WI38 (cell line): ENCODE results near the gene NAIF1.
"Not testable (repeated sequence)": the region's sequence is repeated elsewhere in the genome, so short reads cannot be mapped to it uniquely, and the experiment has no call there.

Experiments used
- H3K4me3 ChIP-seq: 2 replicates; pipeline ENCODE4 v1.5.1; 2011; ENCODE audit warnings: low read depth, mild to moderate bottlenecking, control low read depth, low read length
- TF ChIP-seq, protein P1 (sequence below): IDR thresholded peaks from 2 replicates; pipeline ENCODE4 v1.5.1; 2012; ENCODE audit warnings: low read depth, mild to moderate bottlenecking, control low read depth, low read length

NAIF1 gene, protein sequence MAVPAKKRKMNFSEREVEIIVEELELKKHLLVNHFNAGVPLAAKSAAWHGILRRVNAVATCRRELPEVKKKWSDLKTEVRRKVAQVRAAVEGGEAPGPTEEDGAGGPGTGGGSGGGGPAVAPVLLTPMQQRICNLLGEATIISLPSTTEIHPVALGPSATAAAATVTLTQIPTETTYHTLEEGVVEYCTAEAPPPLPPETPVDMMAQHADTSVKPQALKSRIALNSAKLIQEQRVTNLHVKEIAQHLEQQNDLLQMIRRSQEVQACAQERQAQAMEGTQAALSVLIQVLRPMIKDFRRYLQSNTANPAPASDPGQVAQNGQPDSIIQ

DNA sequence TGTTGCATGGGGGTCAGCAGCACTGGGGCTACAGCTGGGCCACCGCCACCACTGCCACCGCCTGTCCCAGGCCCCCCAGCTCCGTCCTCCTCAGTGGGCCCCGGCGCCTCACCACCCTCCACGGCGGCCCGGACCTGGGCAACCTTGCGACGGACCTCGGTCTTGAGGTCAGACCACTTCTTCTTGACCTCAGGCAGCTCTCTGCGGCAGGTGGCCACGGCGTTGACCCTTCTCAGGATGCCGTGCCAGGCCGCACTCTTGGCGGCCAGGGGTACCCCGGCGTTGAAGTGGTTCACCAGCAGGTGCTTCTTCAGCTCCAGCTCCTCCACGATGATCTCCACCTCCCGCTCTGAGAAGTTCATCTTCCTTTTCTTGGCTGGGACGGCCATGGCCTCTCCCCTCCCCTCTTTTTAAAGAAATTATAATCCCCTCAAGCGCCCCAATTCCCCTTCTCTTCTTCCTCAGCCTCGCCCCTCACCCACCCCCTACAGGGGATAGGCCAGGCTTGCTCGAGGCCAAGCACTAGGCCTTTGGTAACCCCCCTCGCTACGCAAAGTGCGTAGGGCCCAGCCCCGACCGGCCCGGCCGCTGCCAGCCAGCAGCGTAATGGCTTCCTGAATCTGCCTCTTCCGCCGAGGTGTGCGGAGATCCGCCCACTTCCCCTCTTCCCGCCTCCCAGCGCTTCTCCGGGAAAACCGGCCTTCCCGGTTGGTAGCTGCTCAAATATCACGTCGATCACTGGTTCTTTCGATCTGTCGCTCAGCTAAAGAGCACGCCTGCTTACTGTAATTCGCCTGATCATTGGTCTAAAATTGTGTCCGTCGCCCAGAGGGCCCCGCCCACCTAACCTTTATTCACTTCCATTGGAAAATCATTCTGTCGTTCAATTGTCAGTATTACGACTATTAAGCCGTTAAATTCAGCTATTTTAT, at the start of gene NAIF1:
NAIF1 (minus strand) TSS at position 608 of the 932 bp plus-strand sequence; CDS start at position 389, 219 bp downstream.
- H3K4me3 ChIP-seq = peak within 1 kb of the TSS; percentile 89
- TF ChIP-seq, protein P1, sequence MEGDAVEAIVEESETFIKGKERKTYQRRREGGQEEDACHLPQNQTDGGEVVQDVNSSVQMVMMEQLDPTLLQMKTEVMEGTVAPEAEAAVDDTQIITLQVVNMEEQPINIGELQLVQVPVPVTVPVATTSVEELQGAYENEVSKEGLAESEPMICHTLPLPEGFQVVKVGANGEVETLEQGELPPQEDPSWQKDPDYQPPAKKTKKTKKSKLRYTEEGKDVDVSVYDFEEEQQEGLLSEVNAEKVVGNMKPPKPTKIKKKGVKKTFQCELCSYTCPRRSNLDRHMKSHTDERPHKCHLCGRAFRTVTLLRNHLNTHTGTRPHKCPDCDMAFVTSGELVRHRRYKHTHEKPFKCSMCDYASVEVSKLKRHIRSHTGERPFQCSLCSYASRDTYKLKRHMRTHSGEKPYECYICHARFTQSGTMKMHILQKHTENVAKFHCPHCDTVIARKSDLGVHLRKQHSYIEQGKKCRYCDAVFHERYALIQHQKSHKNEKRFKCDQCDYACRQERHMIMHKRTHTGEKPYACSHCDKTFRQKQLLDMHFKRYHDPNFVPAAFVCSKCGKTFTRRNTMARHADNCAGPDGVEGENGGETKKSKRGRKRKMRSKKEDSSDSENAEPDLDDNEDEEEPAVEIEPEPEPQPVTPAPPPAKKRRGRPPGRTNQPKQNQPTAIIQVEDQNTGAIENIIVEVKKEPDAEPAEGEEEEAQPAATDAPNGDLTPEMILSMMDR = no peak

DNA sequence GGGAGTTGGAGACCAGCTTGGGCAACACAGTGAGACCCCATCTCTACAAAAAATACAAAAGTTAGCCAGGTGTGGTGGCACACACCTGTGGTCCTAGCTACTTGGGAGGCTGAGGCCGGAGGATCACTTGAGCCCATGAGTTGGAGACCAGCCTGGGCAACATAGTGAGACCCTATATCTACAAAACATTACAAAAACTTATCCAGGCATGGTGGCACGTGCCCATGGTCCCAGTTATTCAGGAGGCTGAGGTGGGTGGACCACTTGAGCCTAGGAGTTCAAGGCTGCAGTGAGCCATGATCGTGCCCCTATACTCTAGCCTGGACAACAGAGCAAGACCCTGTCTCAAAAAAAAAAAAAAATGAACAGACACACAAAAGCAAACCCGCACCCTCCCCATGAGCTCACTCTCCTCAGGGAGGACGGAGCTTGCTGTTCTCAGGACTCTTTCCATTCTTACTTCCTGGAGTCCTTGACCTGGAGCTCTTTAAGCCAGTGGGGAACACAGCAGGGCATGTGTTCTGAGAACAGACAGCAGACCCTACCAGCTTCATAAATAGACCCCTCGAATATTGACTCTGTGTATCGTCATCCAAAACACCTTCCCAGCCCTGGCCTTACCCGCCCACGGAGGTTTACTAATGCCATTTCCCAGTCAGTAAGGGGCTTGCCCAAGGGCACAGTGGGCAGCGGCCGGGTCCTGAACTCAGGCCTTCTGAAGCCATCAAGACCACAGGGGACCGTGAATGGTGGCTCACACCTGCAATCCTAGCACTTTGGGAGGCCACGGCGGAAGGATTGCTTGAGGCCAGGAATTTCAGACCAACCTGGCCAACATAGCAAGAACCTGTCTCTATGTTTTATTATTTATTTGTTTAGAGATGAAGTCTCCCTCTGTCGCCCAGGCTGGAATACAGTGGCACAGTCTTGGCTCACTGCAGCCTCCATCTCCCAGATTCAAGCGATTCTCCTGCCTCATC, 49.3 kb upstream of the NAIF1 start:
- TF ChIP-seq, protein P1 = no peak
- H3K4me3 ChIP-seq = no peak overlapping the region

DNA sequence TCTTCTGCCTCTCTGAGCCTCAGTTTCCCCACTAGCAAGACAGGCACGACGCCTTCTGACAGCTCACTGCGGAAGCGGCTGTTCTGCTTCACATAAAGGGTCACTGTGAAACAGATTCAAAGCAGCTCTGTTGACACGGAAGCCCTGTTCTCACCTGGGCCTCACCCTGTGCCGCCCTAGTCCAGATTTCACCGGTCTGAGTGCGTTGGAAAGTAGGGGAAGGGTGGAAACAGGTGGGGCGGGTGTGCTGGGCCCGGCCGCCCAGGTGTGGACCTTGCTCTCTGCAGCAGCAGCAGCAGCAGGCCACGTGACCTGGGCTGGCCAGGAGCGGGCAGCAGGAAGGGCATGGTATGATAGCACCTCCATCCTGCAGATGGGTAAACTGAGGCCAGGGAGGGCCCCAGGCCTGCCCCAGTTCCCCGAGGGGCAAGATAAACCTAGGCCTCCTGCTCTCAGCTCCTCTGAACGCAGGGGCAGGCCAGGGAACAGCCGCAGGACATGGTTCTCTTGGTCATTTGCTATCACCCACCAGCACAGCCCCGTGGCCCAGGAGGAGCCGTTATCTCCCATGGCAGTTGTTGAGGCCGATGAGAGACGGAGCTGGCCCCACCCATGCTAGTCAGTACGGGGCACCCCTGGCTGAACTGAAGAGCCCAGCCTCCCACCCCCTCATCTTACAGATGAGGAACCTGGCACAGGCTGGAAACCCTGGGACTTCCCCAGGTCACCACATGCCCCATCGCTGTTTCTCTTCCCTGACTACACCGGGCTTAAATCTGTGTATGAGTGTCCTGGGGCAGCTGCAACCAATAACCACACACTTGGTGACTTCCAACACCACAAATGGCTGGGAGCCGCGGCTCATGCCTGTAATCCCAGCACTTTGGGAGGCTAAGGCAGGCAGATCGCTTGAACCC, 48.3 kb upstream of the NAIF1 start:
- no peak overlapping the region for H3K4me3 ChIP-seq
- TF ChIP-seq, protein P1 = no peak

- no peak overlapping the region for H3K4me3 ChIP-seq
- TF ChIP-seq, protein P1 = no peak
Observed at GRCh38 chr9:128114326-128115186, 47.4 kb upstream of the NAIF1 start.

- TF ChIP-seq, protein P1 = no peak
- no peak overlapping the region for H3K4me3 ChIP-seq
Observed at GRCh38 chr9:128113526-128114325, 46.6 kb upstream of the NAIF1 start.

- H3K4me3 ChIP-seq = not testable (repeated sequence)
Observed at GRCh38 chr9:128111726-128112125, 44.6 kb upstream of the NAIF1 start.
